HG02763 (cell line): ENCODE measurements around the gene ARHGAP4.
A peak's percentile ranks its signal among the peaks of the same experiment; 100 is the strongest.

Source experiments
- ATAC-seq: cut with Tn5 transposase; IDR thresholded peaks from one replicate; pipeline ENCODE4 v1.9.1; 2021; ENCODE audit warnings: mild to moderate bottlenecking, moderate library complexity; ENCODE audit not compliant: unreplicated experiment

Gene ARHGAP4

GRCh38 chrX:153947009-153947769 is 21.1 kb upstream of the ARHGAP4 start:
- ATAC-seq: peak; percentile 65

- ATAC-seq: no peak
Observed at GRCh38 chrX:153945956-153946943, 20.2 kb upstream of the ARHGAP4 start.

GRCh38 chrX:153944800-153945150 is 18.7 kb upstream of the ARHGAP4 start:
- ATAC-seq: no peak

DNA sequence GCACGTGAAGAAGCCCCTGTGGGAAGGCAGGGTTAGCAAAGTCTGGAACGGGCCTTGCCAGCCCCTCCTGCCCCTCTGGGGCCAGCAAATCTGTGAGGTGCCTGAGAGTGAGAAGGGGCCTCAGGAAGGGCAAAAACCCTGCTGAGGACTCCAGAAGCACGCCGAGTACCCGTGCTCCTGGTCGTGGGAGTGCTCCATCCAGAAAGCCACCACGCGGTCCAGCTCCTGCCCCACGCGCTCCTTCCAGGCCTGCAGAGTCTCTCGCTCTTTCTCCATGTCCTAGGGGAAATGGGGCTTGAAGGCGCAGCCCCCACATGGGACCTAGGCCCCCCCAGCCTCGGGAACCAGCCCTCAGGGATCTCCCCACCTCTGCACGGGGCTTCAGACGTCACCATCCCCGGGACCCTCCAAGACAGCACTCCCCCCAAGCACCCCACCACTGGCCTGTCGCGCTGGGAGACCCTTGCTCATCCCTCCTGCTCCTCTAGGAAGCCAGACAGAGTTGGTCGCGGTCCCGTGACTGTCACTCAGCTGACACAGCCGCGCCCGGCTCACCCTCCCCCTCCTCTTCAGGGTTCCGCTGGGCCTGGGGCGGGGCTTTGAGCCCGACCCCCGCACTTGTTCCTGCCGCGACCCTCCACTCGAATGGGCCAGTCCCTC is 18.2 kb upstream of the ARHGAP4 start, which contains the start of gene RENBP:
Gene RENBP, minus strand, starts transcription at position 504 of the 660 bp plus-strand sequence. Its CDS starts 33 bp downstream, at position 471.
- no peak for ATAC-seq

GRCh38 chrX:153941336-153942252 is 15.5 kb upstream of the ARHGAP4 start:
- no peak for ATAC-seq

DNA sequence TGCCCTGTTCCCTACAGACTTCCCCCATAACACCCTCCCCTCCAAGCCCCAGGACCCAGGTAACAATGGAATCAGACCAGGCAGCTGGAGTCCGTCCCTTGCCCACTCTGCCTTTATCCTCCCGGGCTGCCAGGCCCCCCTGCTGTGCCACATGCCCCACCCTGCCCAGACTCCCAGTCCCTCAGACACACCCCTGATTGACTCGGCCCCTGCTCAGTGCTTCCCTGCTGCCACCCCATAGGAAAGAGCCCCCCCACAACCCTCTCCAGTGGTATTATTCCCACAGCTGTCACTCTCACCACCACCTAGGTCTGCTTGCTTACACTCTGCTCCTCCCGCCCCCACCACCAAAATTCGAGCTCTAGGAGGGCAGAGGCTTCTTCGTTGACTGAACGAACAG is 13.5 kb upstream of the ARHGAP4 start:
- no peak for ATAC-seq

DNA sequence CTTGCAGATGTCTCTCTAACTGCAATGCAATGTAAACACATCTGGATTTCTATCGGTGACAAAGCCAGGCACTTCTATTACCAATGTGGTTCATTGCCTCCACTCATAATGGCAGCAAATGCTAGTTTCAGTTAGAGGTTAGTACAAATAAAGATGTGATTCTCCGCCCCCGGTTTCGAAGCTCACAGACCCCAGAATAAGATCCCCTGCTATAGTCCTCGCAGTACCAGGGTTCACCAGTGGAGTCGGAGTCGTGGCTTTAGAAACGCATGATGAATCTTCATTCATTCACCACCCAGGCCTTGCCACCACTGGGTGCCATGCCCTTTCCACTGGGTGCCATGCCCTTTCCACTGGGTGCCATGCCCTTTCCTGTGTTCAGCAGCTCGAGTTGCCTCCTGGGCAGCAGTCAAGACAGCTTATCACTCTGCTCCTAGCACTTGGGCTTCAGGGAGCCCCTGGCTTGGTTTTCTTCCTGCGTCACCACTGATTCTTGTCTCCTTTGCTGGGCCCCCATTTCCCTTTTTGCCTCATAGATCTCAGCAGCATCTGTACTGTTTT is 12.2 kb upstream of the ARHGAP4 start:
- ATAC-seq: no peak

GRCh38 chrX:153937056-153937455 is 11.0 kb upstream of the ARHGAP4 start:
- no peak for ATAC-seq

DNA sequence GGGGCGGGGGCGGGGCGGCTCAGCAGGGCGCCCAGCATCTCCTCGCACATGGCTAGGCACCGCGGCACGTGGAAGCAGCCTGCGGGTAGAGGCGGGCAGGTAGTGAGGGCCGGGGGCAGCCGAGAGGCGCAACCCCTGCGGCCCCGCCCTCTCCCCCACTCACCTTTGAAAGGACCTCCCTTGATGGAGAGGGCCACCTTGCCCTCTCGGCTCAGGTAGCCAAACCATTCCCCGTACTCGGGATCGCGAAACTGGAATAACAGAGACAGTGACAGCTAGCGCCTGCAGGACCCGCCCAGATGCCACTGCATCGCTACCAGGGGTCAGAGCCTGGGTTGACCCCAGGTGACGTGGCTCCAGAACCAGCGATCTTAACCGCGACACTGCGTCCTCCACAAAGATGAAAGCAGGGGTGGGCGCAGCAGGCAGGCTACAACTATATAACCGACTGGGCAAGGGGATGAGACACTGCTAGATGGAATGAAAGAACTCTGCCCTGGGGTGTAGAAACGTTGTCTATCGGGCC is 9.3 kb upstream of the ARHGAP4 start:
- no peak for ATAC-seq

- ATAC-seq: peak; percentile 92
Observed at GRCh38 chrX:153934762-153935325, 8.8 kb upstream of the ARHGAP4 start, which contains the start of gene NAA10. NAA10 (minus strand) TSS chrX:153935037; CDS start chrX:153934904, 133 bp downstream.

DNA sequence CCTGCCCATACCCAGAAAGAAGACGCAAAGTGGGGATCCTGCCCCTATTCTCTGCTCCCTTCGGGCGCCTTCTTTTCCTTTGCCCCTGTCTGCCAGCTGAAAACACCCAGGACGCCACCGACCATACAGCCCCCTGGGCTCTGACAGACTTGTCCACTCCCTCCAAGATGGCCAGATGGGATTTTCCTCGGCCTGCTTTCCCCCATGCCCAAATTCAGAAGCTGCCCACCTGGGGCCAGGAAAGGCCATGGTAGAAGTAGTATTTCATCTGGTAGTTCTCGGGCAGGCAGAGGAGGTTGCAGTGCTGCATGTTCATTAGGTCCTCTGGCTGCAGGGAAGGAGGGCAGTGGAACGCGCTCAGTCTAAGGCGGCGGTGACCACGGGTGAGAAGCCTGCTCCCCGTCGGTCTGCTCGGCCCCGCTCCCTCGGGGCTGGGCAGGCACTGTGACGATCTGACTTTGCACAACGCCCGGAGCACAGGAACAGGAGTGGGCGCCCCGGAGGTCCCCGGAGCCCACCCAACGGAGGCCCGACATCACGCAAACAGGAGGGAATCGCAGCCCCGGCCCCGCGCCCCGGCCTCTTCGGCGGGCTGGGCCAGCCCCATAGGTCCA is 8.2 kb upstream of the ARHGAP4 start:
- peak; percentile 5 for ATAC-seq

- no peak for ATAC-seq
Observed at GRCh38 chrX:153933748-153934147, 7.7 kb upstream of the ARHGAP4 start.

DNA sequence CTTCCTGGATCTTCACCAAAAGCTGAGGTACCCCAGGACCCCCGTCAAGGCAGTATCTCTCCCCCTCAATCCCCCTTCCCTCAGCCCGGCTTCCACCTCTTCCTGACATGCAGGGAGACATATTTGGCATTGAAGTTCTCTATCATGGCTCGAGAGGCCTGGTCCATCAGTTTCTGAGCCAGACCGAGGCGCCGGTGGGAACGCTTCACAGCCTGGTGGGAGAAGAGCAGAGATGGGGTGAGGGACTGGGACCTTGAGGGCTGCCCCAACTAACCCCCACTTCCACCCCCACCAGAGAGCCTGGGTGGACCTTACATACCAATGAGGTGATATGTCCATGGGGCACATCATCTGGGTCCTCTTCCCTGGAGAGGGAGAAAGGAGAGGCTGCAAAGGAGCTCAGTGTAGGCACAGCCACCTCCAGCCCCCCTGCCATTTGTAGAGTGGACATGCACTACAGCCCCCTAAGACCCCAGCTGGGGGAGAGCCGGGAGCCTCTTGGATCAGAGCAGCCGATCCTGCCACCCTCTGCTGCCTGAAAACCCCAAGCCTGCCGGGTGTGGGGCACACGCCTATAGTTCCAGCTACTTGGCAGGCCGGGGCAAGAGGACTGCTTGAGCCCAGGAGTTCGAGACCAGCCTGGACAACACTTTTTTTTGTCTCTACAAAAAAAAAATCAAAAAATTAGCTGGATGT is 6.3 kb upstream of the ARHGAP4 start:
- no peak for ATAC-seq

DNA sequence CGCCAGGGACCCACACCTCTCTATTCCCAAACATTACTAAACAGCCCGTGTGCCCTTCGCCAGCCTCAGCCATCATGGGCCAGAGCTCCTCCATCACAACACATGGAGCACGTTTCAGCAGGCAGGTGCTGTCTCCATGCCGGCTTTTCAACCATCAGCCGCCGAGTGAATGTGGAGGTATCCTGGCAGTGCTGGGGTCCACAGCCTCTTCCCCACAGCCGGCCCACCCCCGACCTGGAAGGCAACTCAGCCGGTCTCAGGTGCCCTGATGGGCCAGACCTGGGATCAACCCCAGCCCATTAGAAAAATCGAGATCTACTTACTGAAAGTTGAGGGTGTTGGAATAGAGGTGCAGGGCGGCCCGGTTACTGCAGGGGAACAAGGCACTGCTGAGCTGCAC is 5.7 kb upstream of the ARHGAP4 start:
- ATAC-seq: no peak

- no peak for ATAC-seq
Observed at GRCh38 chrX:153931151-153931550, 5.1 kb upstream of the ARHGAP4 start.

DNA sequence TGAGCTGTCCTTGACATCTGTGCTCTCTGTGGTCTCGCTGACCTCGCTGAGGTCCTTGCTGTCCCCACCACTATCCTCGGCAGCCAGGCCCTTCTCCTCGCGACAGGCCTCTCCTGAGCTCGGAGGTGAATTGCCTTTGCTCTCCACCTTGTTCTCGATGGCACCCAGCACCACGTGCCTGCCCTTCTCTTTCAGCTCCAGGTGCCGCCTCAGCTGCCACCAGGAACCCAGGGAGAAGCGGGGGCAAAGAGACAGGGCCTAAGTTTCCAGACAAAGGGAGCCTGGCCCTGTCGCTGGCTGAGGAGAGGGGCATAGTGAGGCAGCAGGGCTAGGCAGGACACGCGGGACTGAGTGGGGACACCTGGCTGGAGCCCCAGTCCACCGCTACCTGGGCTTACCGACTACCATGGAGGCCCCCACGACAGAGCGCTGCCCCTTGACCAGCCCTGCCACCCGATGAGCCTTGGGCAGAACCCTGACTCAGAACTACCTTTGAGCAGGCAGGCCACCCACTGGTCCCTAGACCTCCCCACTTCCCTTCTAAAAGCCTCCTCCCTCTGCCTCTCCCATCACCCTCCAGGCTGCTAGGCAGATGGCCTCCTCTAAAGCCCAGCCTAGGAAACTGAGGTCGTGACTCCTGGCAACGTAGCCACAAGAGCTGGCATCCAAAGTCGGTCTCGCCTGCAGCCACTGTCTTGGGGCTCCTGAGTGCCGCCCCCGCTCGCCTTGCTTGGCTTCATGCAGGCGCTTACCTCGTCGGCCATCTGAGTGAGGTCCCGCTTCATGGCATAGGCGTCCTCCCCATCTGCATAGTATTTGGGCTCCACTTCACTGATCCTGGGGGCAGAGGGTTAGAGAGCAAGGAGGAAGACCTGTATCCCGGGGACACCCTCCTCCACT is 4.2 kb upstream of the ARHGAP4 start:
- no peak for ATAC-seq

DNA sequence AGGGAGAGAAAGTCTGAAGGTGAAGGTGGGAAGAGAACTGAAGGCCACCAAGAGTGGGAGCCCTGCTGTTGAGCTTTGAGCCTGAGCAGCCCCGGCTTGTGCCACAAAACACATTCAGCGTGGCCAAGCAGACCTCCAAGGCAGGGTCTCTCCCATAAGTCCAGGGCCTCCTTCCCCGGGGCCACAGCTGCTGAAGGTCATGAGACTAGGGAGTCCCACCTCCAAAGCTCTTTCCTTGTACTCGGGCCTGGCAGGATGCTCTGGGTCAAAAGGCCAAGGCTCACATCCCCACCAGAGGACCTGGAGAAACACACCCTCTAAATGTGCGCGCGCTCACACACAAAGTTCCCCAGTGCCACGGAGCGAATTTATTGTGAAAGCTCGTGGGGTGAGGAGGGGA is 3.5 kb upstream of the ARHGAP4 start:
- no peak for ATAC-seq
